ENCODE measurements around the gene QSOX1. TPM values are rescaled to one million over a fixed set of nuclear protein-coding genes. Genes with fewer than 3 reads are reported as not detected.

The QSOX1 gene
- total RNA-seq, 1 experiment from 2014 or later, result 12.1 TPM

- H3K4me1 ChIP-seq, result no peaks in the 10 kb centered on the region
- no peak overlapping the region for H3K27ac Mint-ChIP-seq (ENCODE audit: unreplicated experiment)
- ChIA-PET CTCF (interaction anchor here (0.6 to 0.8 kb wide), 2 partner anchors 31 to 857 kb away, joined by 4 read pairs; no protein-coding TSS in a partner anchor), POLR2A (no interaction called here)
- no peaks in the 10 kb centered on the region for H3K9me3 ChIP-seq
- BruUV-seq (replicated peaks), result no TSS peak
- H3K36me3 Mint-ChIP-seq (ENCODE audit: insufficient read depth, unreplicated experiment), result no peaks in the 10 kb centered on the region
- no peak for DNase-seq
- TF ChIP-seq, protein P1, sequence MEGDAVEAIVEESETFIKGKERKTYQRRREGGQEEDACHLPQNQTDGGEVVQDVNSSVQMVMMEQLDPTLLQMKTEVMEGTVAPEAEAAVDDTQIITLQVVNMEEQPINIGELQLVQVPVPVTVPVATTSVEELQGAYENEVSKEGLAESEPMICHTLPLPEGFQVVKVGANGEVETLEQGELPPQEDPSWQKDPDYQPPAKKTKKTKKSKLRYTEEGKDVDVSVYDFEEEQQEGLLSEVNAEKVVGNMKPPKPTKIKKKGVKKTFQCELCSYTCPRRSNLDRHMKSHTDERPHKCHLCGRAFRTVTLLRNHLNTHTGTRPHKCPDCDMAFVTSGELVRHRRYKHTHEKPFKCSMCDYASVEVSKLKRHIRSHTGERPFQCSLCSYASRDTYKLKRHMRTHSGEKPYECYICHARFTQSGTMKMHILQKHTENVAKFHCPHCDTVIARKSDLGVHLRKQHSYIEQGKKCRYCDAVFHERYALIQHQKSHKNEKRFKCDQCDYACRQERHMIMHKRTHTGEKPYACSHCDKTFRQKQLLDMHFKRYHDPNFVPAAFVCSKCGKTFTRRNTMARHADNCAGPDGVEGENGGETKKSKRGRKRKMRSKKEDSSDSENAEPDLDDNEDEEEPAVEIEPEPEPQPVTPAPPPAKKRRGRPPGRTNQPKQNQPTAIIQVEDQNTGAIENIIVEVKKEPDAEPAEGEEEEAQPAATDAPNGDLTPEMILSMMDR (IDR thresholded peaks at IDR 0.05; ENCODE audit: insufficient read depth in 1 of 2, low read depth in 1 of 2, low read length in 1 of 2, severe bottlenecking in 1 of 2, unreplicated experiment in 1 of 2), result no peak
- H3K27me3 ChIP-seq (replicated peaks; ENCODE audit: control insufficient read depth, insufficient read depth, low read length), result no peaks in the 10 kb centered on the region
- intact Hi-C loops (cut with micrococcal nuclease; ENCODE audit: unreplicated experiment), result no loop called here
- no peaks in the 10 kb centered on the region for H3K4me1 Mint-ChIP-seq (ENCODE audit: low read depth, unreplicated experiment)
- no peaks in the 10 kb centered on the region for H3K27me3 Mint-ChIP-seq (ENCODE audit: insufficient read depth, unreplicated experiment)
- no peak overlapping the region for H3K4me3 ChIP-seq (ENCODE audit: low read depth, low read length)
- no peak overlapping the region for H3K4me3 Mint-ChIP-seq (ENCODE audit: unreplicated experiment)
- H3K9me3 Mint-ChIP-seq (ENCODE audit: unreplicated experiment), result no peaks in the 10 kb centered on the region
- no peaks in the 10 kb centered on the region for H3K36me3 ChIP-seq (ENCODE audit: control insufficient read depth, insufficient read depth, low read length)
Observed at GRCh38 chr1:180248176-180248575, 93.5 kb downstream of the QSOX1 start.

DNA sequence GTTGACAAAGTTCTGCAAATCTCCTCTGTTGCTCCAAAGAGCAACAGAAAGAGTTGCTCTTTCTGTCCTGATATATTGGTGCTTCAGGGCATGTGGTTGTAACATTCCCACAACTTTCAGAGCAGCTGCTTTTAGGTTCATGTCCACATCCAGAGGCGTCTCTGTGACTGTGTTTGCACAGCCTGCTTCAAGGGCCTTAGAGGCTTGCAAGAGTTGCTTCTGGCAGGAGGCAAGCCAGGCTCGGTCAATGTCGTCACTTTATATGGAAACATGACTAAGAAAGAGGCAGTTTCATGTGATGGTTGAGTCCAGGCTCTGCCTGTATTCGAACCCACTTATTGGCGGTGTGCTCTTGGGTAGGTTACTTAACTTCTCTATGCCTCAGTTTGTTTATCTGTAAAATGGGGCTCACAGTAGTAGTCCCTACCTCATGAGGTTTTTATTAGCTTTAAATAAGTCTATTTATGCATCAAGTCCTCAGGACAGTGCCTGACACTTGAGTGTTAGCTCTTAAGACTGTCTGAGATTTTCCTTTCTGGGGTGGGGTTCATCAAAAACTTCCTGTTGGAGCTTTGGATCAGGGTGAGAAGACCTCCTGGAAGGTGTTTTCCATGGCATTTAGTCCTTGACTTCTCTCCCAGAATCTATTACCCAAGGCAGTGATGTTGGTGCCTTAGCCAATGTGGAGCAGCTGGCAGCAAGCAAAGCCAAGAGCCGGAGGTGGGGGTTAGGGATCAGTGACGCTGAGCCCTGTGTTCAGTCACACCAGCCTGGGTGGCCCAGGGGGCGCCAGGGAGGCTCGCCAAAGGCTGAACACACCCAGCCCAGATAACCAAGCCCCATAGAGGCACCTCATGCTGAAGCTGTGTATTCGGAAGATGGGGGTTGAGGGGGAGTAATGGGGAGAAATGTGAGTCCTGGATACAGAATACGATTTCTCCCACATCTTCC, 94.3 kb downstream of the QSOX1 start:
- BruUV-seq (replicated peaks), result no TSS peak
- Histone ChIP-seq H3K27me3 (replicated peaks; ENCODE audit: control insufficient read depth, insufficient read depth, low read length) (no peaks in the 10 kb centered on the region), H3K36me3 (ENCODE audit: control insufficient read depth, insufficient read depth, low read length) (no peaks in the 10 kb centered on the region), H3K4me1 (no peaks in the 10 kb centered on the region), H3K4me3 (ENCODE audit: low read depth, low read length) (no peak overlapping the region), H3K9me3 (no peaks in the 10 kb centered on the region)
- H3K27me3 Mint-ChIP-seq (ENCODE audit: insufficient read depth, unreplicated experiment), result no peaks in the 10 kb centered on the region
- H3K27ac Mint-ChIP-seq (ENCODE audit: unreplicated experiment), result no peak overlapping the region
- H3K36me3 Mint-ChIP-seq (ENCODE audit: insufficient read depth, unreplicated experiment), result no peaks in the 10 kb centered on the region
- POLR2A ChIA-PET, result no interaction called here
- DNase-seq, result peak in 1 of 2 experiments; percentile 48
- CTCF ChIA-PET, result interaction anchor here (0.8 kb wide), 1 partner anchor 856 kb away, joined by 4 read pairs; no protein-coding TSS in a partner anchor
- intact Hi-C loops (cut with micrococcal nuclease; ENCODE audit: unreplicated experiment), result no loop called here
- no peak overlapping the region for H3K4me3 Mint-ChIP-seq (ENCODE audit: unreplicated experiment)
- H3K9me3 Mint-ChIP-seq (ENCODE audit: unreplicated experiment), result no peaks in the 10 kb centered on the region
- no peaks in the 10 kb centered on the region for H3K4me1 Mint-ChIP-seq (ENCODE audit: low read depth, unreplicated experiment)
- TF ChIP-seq, protein P1 (IDR thresholded peaks at IDR 0.05; ENCODE audit: insufficient read depth in 1 of 2, low read depth in 1 of 2, low read length in 1 of 2, severe bottlenecking in 1 of 2, unreplicated experiment in 1 of 2), result peak in 1 of 2 experiments; percentile 24

- no peaks in the 10 kb centered on the region for H3K4me1 ChIP-seq
- no peak overlapping the region for H3K4me3 ChIP-seq (ENCODE audit: low read depth, low read length)
- ChIA-PET CTCF (no interaction called here), POLR2A (no interaction called here)
- no TSS peak for BruUV-seq (replicated peaks)
- no peaks in the 10 kb centered on the region for H3K27me3 Mint-ChIP-seq (ENCODE audit: insufficient read depth, unreplicated experiment)
- no peaks in the 10 kb centered on the region for H3K36me3 Mint-ChIP-seq (ENCODE audit: insufficient read depth, unreplicated experiment)
- no peaks in the 10 kb centered on the region for H3K9me3 ChIP-seq
- TF ChIP-seq, protein P1 (IDR thresholded peaks at IDR 0.05; ENCODE audit: insufficient read depth in 1 of 2, low read depth in 1 of 2, low read length in 1 of 2, severe bottlenecking in 1 of 2, unreplicated experiment in 1 of 2), result no peak
- H3K9me3 Mint-ChIP-seq (ENCODE audit: unreplicated experiment), result no peaks in the 10 kb centered on the region
- intact Hi-C loops (cut with micrococcal nuclease; ENCODE audit: unreplicated experiment), result no loop called here
- H3K4me3 Mint-ChIP-seq (ENCODE audit: unreplicated experiment), result no peak overlapping the region
- no peaks in the 10 kb centered on the region for H3K27me3 ChIP-seq (replicated peaks; ENCODE audit: control insufficient read depth, insufficient read depth, low read length)
- DNase-seq, result no peak
- no peaks in the 10 kb centered on the region for H3K36me3 ChIP-seq (ENCODE audit: control insufficient read depth, insufficient read depth, low read length)
- H3K27ac Mint-ChIP-seq (ENCODE audit: unreplicated experiment), result no peak overlapping the region
- H3K4me1 Mint-ChIP-seq (ENCODE audit: low read depth, unreplicated experiment), result no peaks in the 10 kb centered on the region
Observed at GRCh38 chr1:180249725-180250498, 95.2 kb downstream of the QSOX1 start.
